ENCODE results near the gene ZNF22.

Gene ZNF22

GRCh38 chr10:44965104-44965503 lies 35.6 kb upstream of the ZNF22 start:
- no peak for DNase-seq (ENCODE audit: low read depth in 3 of 3)

- no peak for DNase-seq (ENCODE audit: low read depth in 3 of 3)
Measured at GRCh38 chr10:44965651-44966097, 35.0 kb upstream of the ZNF22 start.

DNA sequence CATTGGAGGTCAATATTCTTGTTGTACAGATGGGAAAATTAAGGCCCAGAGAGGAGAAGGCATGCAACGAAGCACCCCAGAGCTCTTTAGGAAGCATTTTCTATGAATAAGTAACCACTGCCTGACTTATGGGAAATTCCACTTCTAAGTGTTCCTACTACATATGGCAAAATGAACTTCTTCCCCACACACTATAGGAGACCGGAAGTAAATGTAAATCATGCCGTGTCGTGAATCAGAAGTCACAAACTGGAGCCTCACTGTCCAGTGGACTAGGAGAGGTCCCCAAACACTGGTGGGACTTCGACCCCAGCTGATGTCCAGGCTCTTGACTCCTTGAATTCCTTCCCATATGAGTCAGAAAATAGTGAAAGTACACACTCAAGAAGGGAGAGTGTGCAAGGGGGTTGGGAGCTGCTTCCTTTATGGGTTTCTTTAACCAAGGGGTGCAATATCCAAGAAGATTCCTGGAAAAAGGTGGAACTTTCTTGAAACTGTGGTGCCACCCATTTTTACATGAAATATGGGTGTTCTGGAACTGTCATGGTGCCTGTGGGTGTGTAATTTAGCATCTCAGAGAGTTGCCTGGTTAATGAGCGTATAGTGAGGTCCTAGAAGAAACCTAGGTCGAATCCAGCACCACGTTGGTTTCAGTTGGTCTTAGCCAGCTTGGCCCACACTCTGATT lies 34.5 kb upstream of the ZNF22 start:
- no peak for DNase-seq (ENCODE audit: low read depth in 3 of 3)

DNA sequence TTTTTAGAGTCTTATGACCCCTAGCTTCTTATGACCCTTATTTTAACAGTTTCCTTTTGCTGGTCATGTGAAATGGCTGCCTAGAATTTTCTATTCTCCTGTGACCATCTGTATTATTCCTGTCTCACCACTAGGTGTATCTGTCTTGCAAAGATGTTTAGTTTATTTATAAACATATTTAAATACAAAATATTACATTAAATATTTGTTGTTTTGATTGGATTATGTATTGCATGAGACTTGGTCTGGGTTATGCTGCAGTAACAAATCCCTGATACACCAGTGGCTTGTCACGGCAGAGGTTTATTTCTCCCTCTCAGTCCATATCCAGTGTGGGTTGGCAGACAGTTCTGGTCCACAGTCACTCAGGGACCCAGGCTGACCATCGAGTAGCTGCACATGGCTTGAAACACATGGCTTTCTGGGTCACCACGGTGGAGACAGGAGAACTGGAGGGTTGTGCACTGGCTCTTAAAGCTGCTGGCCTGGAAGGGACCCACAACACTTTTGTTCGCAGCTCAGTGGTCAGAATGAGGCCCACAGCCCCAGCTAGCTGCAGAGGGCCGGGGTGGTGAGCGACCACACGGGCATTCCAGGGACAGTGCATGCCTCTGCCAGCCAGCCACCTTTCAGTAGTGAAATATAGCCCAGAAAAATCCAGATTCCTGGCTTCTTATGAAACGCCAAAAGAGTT lies 33.8 kb upstream of the ZNF22 start:
- no peak for DNase-seq (ENCODE audit: low read depth in 3 of 3)

- no peak for DNase-seq (ENCODE audit: low read depth in 3 of 3)
Measured at GRCh38 chr10:44967616-44968015, 33.1 kb upstream of the ZNF22 start.

GRCh38 chr10:44968091-44968490 lies 32.6 kb upstream of the ZNF22 start:
- DNase-seq (ENCODE audit: low read depth in 3 of 3), result no peak

GRCh38 chr10:44968500-44969400 lies 32.0 kb upstream of the ZNF22 start:
- no peak for DNase-seq (ENCODE audit: low read depth in 3 of 3)

- no peak for DNase-seq (ENCODE audit: low read depth in 3 of 3)
Measured at GRCh38 chr10:44969854-44970253, 30.9 kb upstream of the ZNF22 start.

DNA sequence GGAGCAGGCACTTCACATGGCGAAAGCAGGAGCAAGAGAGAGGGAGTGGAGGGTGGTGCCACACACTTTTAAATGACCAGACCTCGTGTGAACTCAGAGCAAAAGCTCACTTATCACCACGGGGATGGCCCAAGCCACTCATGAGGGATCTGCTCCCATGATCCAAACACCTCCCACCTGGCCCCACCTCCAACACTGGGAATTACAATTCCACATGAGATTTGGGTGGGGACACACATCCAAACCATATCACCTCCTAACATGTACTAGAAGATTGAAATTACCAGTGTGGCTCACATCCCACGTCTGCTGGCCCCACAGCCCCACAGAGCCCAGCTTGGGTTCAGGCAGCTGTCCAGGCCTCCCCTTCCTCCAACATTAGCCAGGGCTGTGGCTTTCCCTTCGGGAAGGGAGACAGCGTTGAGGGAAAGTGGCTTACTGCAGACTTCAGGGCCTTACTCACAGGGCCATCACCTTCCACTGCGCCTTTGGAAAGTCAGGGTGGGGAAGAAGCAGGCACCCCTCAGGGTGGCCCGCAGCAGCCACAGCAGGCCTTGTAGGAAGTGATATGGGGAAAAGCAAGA lies 29.8 kb upstream of the ZNF22 start:
- DNase-seq (ENCODE audit: low read depth in 3 of 3), result no peak

- no peak for DNase-seq (ENCODE audit: low read depth in 3 of 3)
Measured at GRCh38 chr10:44971434-44971833, 29.3 kb upstream of the ZNF22 start.

DNA sequence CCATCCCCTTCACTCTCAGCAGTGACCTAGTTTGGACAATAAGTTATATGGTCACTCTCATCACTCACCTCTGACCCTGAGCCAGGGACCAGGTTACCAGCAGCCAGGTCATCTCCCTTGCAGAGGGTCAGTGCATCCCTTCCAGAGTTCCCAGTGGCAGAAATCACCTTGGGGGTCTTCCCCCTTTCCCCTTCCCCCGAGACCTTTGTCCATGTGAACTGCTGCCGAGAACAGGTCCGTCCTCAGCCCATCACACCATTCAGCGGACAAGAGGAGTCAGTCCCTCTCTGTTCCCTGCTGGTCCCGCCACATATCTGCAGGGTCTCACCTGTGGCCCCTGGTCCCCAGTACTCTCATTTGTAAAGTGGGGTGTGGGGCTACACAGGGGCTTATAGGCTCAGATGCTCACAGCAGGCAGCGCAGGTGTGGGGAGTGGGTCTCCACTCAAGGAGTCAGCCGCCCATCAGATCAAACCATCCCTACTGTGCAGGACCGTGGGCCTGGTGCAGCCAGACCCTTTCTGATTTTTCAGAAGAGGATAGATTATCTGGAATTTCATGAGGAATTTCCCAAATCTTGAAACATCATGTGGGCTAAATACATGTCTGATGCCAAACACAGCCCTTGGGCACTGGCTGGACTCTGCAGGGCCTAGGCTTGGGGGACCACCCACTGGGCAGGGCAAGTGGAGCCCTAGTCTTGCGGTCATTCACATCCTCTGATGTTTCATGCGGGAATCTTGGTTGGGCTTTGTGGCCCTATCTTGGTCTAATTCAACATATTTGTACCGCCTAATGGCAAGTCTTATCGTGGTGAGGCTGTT lies 28.6 kb upstream of the ZNF22 start:
- DNase-seq (ENCODE audit: low read depth in 3 of 3), result no peak

DNA sequence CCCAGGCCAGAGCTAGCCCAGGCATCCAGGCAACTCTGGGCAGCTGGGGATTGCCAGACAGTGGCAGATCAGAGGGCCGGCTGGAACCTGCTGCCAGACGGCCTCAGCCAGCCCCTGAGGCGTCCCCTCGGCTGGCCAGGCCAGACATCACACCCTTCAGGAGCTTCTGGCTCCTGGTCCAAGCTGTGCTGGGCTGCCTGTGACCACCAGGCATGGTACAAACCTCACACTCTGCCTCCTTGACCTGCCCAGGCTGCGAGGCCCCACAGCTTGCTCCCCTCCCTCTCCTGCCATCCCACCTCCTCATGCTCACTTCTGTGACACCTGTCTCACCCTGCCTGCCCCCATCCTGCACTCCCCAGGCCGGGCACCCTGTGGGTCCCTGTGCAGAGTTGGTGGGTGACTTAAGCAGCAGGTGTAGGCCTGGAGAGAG lies 27.8 kb upstream of the ZNF22 start:
- no peak for DNase-seq (ENCODE audit: low read depth in 3 of 3)

GRCh38 chr10:44973323-44974081 lies 27.2 kb upstream of the ZNF22 start:
- DNase-seq (ENCODE audit: low read depth in 3 of 3), result no peak

- no peak for DNase-seq (ENCODE audit: low read depth in 3 of 3)
Measured at GRCh38 chr10:44974082-44974627, 26.6 kb upstream of the ZNF22 start.

DNA sequence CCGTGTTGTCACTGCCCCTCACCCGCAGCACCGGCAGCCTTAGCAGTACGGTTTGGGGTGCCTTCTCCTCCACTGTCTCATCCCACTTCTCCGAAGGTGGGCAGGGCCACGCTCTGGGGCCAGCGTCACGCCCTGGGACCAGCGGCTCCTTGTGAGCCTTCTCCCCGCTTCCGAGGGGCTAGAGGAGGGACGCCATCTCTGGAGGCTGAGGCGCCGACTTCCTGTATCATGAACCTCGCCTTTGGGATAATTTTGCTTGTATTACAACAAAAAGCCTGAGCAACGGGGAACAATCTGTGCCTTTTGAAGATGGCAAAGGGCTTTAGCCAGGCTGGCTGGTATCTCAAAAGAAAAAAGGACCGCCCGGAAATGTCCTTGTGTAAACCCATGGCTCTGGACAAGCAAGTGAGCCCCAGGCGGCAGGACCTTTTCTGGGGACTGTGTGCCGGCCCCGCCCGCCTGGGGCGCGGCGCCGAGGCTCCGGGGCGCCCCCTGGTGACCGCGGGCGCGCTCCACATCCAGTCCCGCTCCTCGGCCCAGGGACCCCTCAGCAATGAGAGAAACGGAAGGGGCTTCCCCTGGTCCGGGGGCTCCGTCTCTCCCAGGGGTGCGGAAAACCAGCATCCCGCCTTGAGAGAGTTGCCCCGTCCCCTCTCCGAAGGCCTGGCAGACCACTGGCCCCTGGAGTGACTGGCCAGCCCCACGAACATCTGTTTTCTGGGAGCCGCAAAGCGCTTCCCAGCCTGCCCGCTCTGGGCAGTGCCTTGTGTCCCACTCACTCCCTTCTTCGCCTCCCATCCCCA lies 25.9 kb upstream of the ZNF22 start:
- peak; percentile 22 to 58 (median 38) for DNase-seq (ENCODE audit: low read depth in 3 of 3)

DNA sequence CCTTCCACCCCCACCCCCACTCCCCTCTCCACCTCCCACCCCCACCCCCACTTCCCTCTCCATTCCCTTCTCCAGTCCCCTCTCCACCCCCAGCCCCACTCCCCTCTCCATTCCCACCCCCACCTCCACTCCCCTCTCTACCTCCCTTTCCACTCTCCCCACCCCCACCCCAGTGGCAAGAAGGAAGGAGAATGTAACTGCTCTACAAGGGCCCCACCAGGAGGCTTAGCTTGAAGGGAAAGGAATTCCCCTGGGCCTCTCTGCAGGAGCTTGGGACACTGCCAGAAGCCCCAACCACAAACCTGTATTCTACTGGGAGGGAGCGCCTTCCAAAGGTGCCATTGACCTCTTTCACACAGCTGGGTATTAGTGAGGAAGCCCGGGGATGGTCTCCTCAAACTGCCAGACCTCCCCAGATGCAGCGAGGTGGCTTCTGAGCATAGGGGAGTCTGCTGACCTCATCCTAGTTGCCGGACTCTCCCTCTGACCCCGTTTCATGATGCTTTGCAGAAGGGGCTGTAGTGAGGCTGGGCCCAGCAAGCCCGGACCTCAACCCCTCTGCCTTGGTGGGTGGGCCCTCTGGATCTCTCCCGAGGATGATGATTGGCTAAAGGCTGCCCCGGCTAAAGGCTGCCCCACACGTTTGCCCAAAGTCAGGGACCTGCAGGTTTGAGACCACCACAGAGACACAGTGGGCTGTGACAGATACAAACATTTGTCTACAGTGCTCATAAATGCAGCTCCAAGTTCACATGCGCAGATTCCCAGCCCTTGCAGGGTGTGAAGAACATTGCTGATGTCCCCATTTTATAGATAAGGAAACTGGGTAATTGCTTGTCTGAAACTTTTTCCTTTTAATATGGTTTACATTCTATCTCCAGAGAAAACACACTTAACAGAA lies 25.0 kb upstream of the ZNF22 start:
- DNase-seq (ENCODE audit: low read depth in 3 of 3), result no peak

- no peak for DNase-seq (ENCODE audit: low read depth in 3 of 3)
Measured at GRCh38 chr10:44976352-44977198, 24.1 kb upstream of the ZNF22 start.

Data from stimulated activated CD4-positive, alpha-beta T cell treated with anti-CD3 and anti-CD28 coated beads, TNF-alpha, amount 100 ng/mL, for 24 hours (primary cell).